HepG2 (cell line): ENCODE measurements around the gene NEK11. TPM values are rescaled to one million over a fixed set of nuclear protein-coding genes. Genes with fewer than 3 reads are reported as not detected.

ENCODE experiments used
- ATAC-seq: fragments of 200-7000 bp; cut with Tn5 transposase; 3 replicates; pipeline ENCODE4 v1.9.1; 2020; ENCODE audit warnings: mild to moderate bottlenecking, moderate library complexity
- BruUV-seq: library from RNA; stranded (reverse); fragments of 400-500 nt; replicated peaks from 2 replicates; lab custom pipeline; 2021; lab: Mats Ljungman, UMichigan
- CTCF ChIA-PET: fragments of 300-600 bp; formaldehyde crosslinking; extraction: SDS; loops from one replicate; lab custom pipeline; 2021; ENCODE audit warnings: low total read pairs, inconsistent platforms, low intra/inter-chr PET ratio; lab: Yijun Ruan, JAX
- POLR2A ChIA-PET: fragments of 350-600 bp; sonication (Branson Sonifier 250); formaldehyde crosslinking; loops from one replicate; lab custom pipeline; 2020; ENCODE audit warnings: antibody characterized with exemption, inconsistent platforms; lab: Yijun Ruan, JAX
- DNase-seq: peaks from one replicate; pipeline ENCODE4 v3.0.0-alpha.2; 2015; ENCODE audit warnings: low spot score
- FAIRE-seq: peaks from 3 replicates; lab custom pipeline; 2011; peaks lifted over from hg19 to GRCh38; lab: Jason Lieb, UNC
- H2AFZ ChIP-seq: one replicate; pipeline ENCODE4 v1.6.1; 2011; ENCODE audit warnings: low read length, inconsistent platforms
- H3K27ac ChIP-seq: fragments of 300-600 bp; 3 replicates; pipeline ENCODE4 v1.8.0; 2011; ENCODE audit warnings: mixed run types, mild to moderate bottlenecking, mixed read lengths, low read length, inconsistent platforms; ENCODE audit not compliant: insufficient read depth; ENCODE audit errors: extremely low read length
- H3K27me3 ChIP-seq, 2 experiments: fragments of 200-600 bp in 1 of 2; 2 replicates in 1 of 2; 3 replicates in 1 of 2; pipeline versions ENCODE4 v1.6.0 to v1.8.0; 2011; ENCODE audit warnings: low read length in 2 of 2, mild to moderate bottlenecking in 2 of 2, moderate library complexity in 2 of 2, inconsistent platforms in 1 of 2; ENCODE audit not compliant: insufficient read depth in 2 of 2, control insufficient read depth in 1 of 2
- H3K36me3 ChIP-seq, 2 experiments: fragments of 200-600 bp in 1 of 2; replicated peaks in 1 of 2; 2 replicates in 1 of 2; 3 replicates in 1 of 2; pipeline versions ENCODE4 v1.5.1 to v1.8.0; 2011; ENCODE audit warnings: low read length in 2 of 2, inconsistent platforms in 1 of 2; ENCODE audit not compliant: insufficient read depth in 2 of 2, control insufficient read depth in 1 of 2
- H3K4me1 ChIP-seq: 2 replicates; pipeline ENCODE4 v1.5.1; 2012; ENCODE audit warnings: low read length, inconsistent platforms; ENCODE audit not compliant: insufficient read depth
- H3K4me2 ChIP-seq: 2 replicates; pipeline ENCODE4 v1.6.0; 2011; ENCODE audit warnings: low read depth, low read length, inconsistent platforms
- H3K4me3 ChIP-seq, 3 experiments: fragments of 200-600 bp in 1 of 3; sonication (generic), shearing (Covaris generic) in 1 of 3; replicated peaks in 1 of 3; 2 replicates each; pipeline ENCODE4 v1.5.1; 2011 to 2016; ENCODE audit warnings: low read length in 3 of 3, inconsistent platforms in 2 of 3, low read depth in 2 of 3, mild to moderate bottlenecking in 2 of 3, control low read depth in 1 of 3, mixed read lengths in 1 of 3; ENCODE audit not compliant: insufficient read depth in 1 of 3
- H3K79me2 ChIP-seq: one replicate; pipeline ENCODE4 v1.6.1; 2011; ENCODE audit warnings: low read length, inconsistent platforms; ENCODE audit not compliant: insufficient read depth
- H3K9ac ChIP-seq: 2 replicates; pipeline ENCODE4 v1.6.0; 2011; ENCODE audit warnings: mild to moderate bottlenecking, low read depth, low read length, inconsistent platforms; ENCODE audit not compliant: insufficient read depth
- H3K9me3 ChIP-seq: 2 replicates; pipeline ENCODE4 v1.5.1; 2012; ENCODE audit warnings: mild to moderate bottlenecking, low read length
- H4K20me1 ChIP-seq: 2 replicates; pipeline ENCODE4 v1.6.0; 2011; ENCODE audit warnings: inconsistent platforms, mild to moderate bottlenecking, low read length, moderate library complexity; ENCODE audit not compliant: insufficient read depth
- ZNF318 ChIP-seq: sonication (generic); formaldehyde crosslinking; IDR thresholded peaks from 2 replicates; pipeline ENCODE4 v1.4.0; 2020; ENCODE audit warnings: mild to moderate bottlenecking, missing genetic modification reagents
- in situ Hi-C: cut with HindIII; loops from 2 replicates; pipeline ENCODE4 v1.10.0; 2017; ENCODE audit warnings: low pct_unique_long_range_greater_than_20kb; ENCODE audit not compliant: extremely low pct_ligation_motif_present
- intact Hi-C: fragments of 100-400 bp; cut with micrococcal nuclease; formaldehyde crosslinking; loops from one replicate; pipeline ENCODE4 v1.10.0; 2022; ENCODE audit not compliant: unreplicated experiment
- polyA plus RNA-seq, 8 experiments: library from polyadenylated mRNA; depleted of rRNA in 3 of 8; stranded (reverse) in 7 of 8; unstranded in 1 of 8; fragments of >200 nt; fragmentation: Illumina TruSeq in 4 of 8; extraction: Trizol in 4 of 8; gene quantifications; 2 replicates each; pipeline versions ENCODE4 v1.2.1 to v1.2.3, GENCODE V29; 2011 to 2016; ENCODE audit warnings: low read depth in 4 of 8, missing spikeins in 1 of 8, mixed read lengths in 1 of 8; ENCODE audit not compliant: insufficient read depth in 1 of 8
- total RNA-seq, 5 experiments: library from RNA; depleted of rRNA; stranded (reverse); fragments of >200 nt; fragmentation: Illumina TruSeq; extraction: Trizol; gene quantifications; 2 replicates each; pipeline ENCODE4 v1.2.3, GENCODE V29; 2016; ENCODE audit warnings: low read depth in 1 of 5

Gene NEK11
- total and polyA plus RNA-seq, 2 of the 13 experiments (the other 11 are each of a cell fraction or from before 2014, with no cell fraction given), result 0.95 to 2.2 TPM

GRCh38 chr3:131314318-131314717, 287.6 kb downstream of the NEK11 start:
- BruUV-seq, result no TSS peak
- no peak overlapping the region for H3K4me3 ChIP-seq
- no peaks in the 10 kb centered on the region for H3K27me3 ChIP-seq
- intact Hi-C loops (no loop called here), in situ Hi-C loops (no loop called here)
- no peak for FAIRE-seq
- H3K4me2 ChIP-seq, result no peak overlapping the region
- TF ChIP-seq ZNF318, result no peak
- no peak overlapping the region for H3K9ac ChIP-seq
- no peaks in the 10 kb centered on the region for H3K36me3 ChIP-seq
- DNase-seq, result no peak
- H4K20me1 ChIP-seq, result no peaks in the 10 kb centered on the region
- ChIA-PET POLR2A (no interaction called here), CTCF (no interaction called here)
- no peak overlapping the region for H2AFZ ChIP-seq
- no peaks in the 10 kb centered on the region for H3K9me3 ChIP-seq
- H3K79me2 ChIP-seq, result no peaks in the 10 kb centered on the region
- no peak overlapping the region for H3K27ac ChIP-seq
- no peak for ATAC-seq
- H3K4me1 ChIP-seq, result no peaks in the 10 kb centered on the region
